Progenitor cell of endocrine pancreas (in vitro differentiated cells): ENCODE measurements around the gene ASTL. TPM values are rescaled to one million over a fixed set of nuclear protein-coding genes. Genes with fewer than 3 reads are reported as not detected.

Experiments used
- DNase-seq: peaks from one replicate; pipeline ENCODE4 v3.0.0; 2021; ENCODE audit warnings: low spot score; ENCODE audit not compliant: unreplicated experiment
- H3K27ac Mint-ChIP-seq: 2 replicates; pipeline ENCODE4 v1.8.0; 2021; ENCODE audit warnings: mild to moderate bottlenecking, moderate library complexity, mixed read lengths
- H3K27me3 Mint-ChIP-seq: 2 replicates; pipeline ENCODE4 v1.8.0; 2021; ENCODE audit warnings: mixed read lengths
- H3K36me3 Mint-ChIP-seq: 2 replicates; pipeline ENCODE4 v1.8.0; 2022; ENCODE audit warnings: mixed read lengths; ENCODE audit not compliant: insufficient read depth
- H3K4me1 Mint-ChIP-seq: 2 replicates; pipeline ENCODE4 v1.8.0; 2021; ENCODE audit warnings: low read depth, mixed read lengths
- H3K4me3 Mint-ChIP-seq: 2 replicates; pipeline ENCODE4 v1.8.0; 2021; ENCODE audit warnings: low read depth, mild to moderate bottlenecking, moderate library complexity, mixed read lengths
- H3K9me3 Mint-ChIP-seq: 2 replicates; pipeline ENCODE4 v1.8.0; 2021; ENCODE audit warnings: low read depth, mixed read lengths
- CTCF ChIP-seq: fragments of 200-600 bp; sonication (generic); IDR thresholded peaks from one replicate; pipeline ENCODE4 v1.5.0; 2021; ENCODE audit warnings: antibody characterized with exemption, mild to moderate bottlenecking; ENCODE audit not compliant: unreplicated experiment
- total RNA-seq: library from RNA; stranded (reverse); gene quantifications from 2 replicates; pipeline ENCODE4 v1.2.1, GENCODE V29; 2021

ASTL gene
- total RNA-seq, 1 donor from 2014 or later: 0.29 TPM

DNA sequence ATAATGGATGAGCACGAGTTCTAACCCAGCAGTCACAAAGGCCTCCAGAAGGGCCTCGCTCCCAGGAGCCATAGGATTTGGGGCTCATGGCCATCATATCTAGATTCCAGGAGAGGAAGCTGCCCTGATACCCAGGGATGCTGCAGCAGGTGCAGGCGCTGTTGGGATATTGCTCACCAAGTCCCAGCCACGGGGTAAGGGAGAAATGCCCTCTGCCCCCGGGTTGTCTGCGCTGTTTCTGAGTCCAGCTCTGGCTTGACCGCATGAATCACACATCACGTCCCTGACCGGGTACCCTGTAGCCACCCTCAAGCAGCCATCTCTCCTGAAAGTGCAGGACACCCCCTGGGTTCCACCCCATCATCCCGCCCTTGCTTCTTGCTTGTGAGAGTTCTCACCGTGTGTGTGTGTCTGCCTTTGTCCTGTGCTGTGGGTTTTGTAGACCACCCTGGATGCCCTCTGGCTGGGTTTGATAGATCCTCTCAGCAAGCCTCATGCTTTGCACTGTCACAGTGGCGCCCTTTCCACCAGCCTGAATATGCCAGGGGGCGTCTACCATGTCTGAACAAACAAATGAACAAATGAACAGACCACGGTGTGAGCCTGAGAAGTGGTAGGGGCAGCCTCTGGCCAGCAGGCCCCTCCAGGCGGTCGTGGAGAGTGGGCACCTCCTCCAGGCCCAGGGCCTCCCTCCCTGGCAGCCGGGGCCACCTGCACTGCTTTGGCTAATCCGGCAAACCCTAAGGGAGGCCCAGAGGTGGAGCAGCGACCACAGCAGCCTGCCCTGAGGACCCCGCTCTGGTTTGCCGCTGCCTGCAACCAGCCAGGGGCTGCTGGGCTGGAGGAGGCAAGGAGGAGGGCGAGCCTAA is 54.1 kb downstream of the ASTL start:
- Mint-ChIP-seq H3K9me3 (no peaks in the 10 kb centered on the region), H3K4me3 (no peak overlapping the region), H3K4me1 (no peaks in the 10 kb centered on the region), H3K27ac (no peak overlapping the region), H3K27me3 (peaks cover 4% of the 10 kb centered on the region), H3K36me3 (no peaks in the 10 kb centered on the region)
- no peak for TF ChIP-seq CTCF
- no peak for DNase-seq

GRCh38 chr2:96083064-96083939 is 55.0 kb downstream of the ASTL start:
- H3K4me3 Mint-ChIP-seq: no peak overlapping the region
- H3K36me3 Mint-ChIP-seq: no peaks in the 10 kb centered on the region
- H3K4me1 Mint-ChIP-seq: no peaks in the 10 kb centered on the region
- H3K9me3 Mint-ChIP-seq: no peaks in the 10 kb centered on the region
- no peak for TF ChIP-seq CTCF
- no peak for DNase-seq
- peaks cover 4% of the 10 kb centered on the region for H3K27me3 Mint-ChIP-seq
- no peak overlapping the region for H3K27ac Mint-ChIP-seq

DNA sequence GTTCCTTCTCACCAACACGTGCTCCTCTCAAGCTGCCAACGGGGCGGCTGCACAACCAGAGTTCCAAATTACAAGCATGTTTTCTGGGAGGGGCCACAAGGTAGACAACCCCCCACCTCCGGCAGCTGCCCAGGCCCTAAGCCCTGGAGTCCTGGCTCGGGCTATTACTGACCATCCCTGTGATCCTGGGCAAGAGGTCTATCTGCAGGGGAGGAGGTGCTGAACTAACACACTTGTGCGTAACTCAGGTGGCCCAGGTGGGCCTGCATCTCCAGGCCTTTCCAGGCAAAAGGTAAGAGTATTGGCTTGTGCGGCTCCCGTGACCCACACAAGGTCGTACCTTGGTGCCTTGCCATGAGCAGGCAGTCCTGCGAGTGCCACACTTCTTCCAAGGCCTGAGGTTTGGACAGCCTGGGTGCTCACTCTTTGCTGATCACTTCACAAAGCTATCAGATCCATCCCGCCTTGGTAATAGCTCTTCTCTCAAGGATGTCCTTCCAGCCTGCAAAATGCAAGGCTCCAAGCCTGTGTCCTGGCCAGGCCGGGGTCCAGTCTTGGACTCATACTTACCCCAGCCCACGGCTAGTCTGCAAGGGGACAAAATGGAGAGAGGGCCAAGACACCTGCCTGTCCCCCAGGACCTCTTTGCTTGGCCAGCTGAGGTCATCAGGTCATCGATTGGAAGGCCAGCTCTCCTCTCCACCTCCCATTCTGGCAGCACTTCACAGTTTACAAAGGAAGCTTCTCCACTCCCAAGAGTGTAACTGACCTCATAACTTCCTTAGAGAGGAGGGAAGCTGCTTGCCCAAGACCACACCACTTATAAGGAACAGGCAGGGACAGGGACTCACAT is 55.9 kb downstream of the ASTL start:
- H3K4me1 Mint-ChIP-seq: no peaks in the 10 kb centered on the region
- no peaks in the 10 kb centered on the region for H3K36me3 Mint-ChIP-seq
- DNase-seq: no peak
- no peak for TF ChIP-seq CTCF
- no peak overlapping the region for H3K27ac Mint-ChIP-seq
- H3K9me3 Mint-ChIP-seq: no peaks in the 10 kb centered on the region
- H3K27me3 Mint-ChIP-seq: peaks cover 4% of the 10 kb centered on the region
- no peak overlapping the region for H3K4me3 Mint-ChIP-seq

DNA sequence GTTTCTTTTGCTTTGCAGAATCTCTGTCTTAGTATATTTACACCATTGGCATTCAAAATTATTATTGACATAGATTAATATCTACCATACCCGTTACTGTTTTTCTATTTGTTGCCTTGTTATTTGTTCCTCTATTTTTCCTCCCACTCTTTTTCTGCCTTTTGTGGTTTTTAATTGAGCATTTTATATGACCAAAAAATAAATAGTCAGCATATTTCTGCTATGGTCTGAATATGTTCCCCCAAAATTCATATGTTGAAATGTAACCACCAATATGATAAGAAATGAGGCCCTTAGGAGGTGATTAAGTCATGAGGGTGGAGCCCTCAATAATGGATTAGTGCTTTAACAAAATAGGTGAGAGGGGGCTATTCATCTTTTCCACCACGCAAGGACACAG is 57.3 kb downstream of the ASTL start:
- Mint-ChIP-seq H3K36me3 (no peaks in the 10 kb centered on the region), H3K4me1 (no peaks in the 10 kb centered on the region), H3K9me3 (peaks cover 1% of the 10 kb centered on the region), H3K27ac (no peak overlapping the region), H3K27me3 (peaks cover 4% of the 10 kb centered on the region), H3K4me3 (no peak overlapping the region)
- no peak for TF ChIP-seq CTCF
- no peak for DNase-seq
